ENCODE data around the gene C2orf66. TPM values are rescaled to one million over a fixed set of nuclear protein-coding genes. Genes with fewer than 3 reads are reported as not detected.

The C2orf66 gene
- under 0.01 TPM in 1 of 2 replicates, not detected in the other for total RNA-seq

GRCh38 chr2:196809260-196809659 is at the start of gene C2orf66:
Gene C2orf66, minus strand, starts transcription at chr2:196809355. Its CDS starts 19 bp downstream, at chr2:196809336.

Other genes starting within 250 kb of the C2orf66 start
- 2.0 and 2.5 TPM in 2 replicates for gene HECW2, start 215.8 kb downstream of the C2orf66 start, total RNA-seq
- 1.3 and 1.5 TPM in 2 replicates for gene CCDC150, start 169.6 kb downstream of the C2orf66 start, total RNA-seq
- gene GTF3C3, start 9.7 kb downstream of the C2orf66 start, total RNA-seq: 19.4 and 25.4 TPM in 2 replicates
- gene PGAP1, start 117.4 kb upstream of the C2orf66 start, total RNA-seq: 3.1 and 4.4 TPM in 2 replicates

Data from mesangial cell (primary cell).